Right lobe of liver (tissue), 6 donors: ENCODE results near the gene KTN1. TPM values are rescaled to one million over a fixed set of nuclear protein-coding genes. Genes with fewer than 3 reads are reported as not detected.

Experiments
- ATAC-seq, 4 donors: fragments of 200-7000 bp; cut with Tn5 transposase; one replicate each; pipeline ENCODE4 v1.9.1; 2020; ENCODE audit warnings: mild to moderate bottlenecking in 4 of 4, moderate library complexity in 4 of 4
- DNase-seq, 3 donors: peaks; one replicate each; pipeline ENCODE4 v3.0.0-alpha.2; 2020
- H3K27ac ChIP-seq, 3 donors: fragments of 200-600 bp; one replicate each; pipeline ENCODE4 v1.8.0; 2022
- H3K27me3 ChIP-seq, 2 donors: fragments of 200-600 bp; one replicate each; pipeline ENCODE4 v1.8.0; 2022
- H3K36me3 ChIP-seq, 4 donors: fragments of 200-600 bp; sonication (generic) in 1 of 4; one replicate each; pipeline versions ENCODE4 v1.5.1 to v1.8.0; 2017 to 2022; ENCODE audit warnings: control low read depth in 1 of 4
- H3K4me1 ChIP-seq, 4 donors: fragments of 200-600 bp; sonication (generic) in 1 of 4; one replicate each; pipeline versions ENCODE4 v1.5.1 to v1.8.0; 2017 to 2022; ENCODE audit warnings: control low read depth in 1 of 4
- H3K4me3 ChIP-seq, 3 donors: fragments of 200-600 bp; one replicate each; pipeline ENCODE4 v1.8.0; 2022
- H3K9me3 ChIP-seq, 4 donors: fragments of 200-600 bp; sonication (generic) in 1 of 4; one replicate each; pipeline versions ENCODE4 v1.5.1 to v1.8.0; 2017 to 2022; ENCODE audit warnings: control low read depth in 1 of 4
- CTCF ChIP-seq, 4 donors: fragments of 200-600 bp in 3 of 4; fragments of 450-650 bp in 1 of 4; IDR thresholded peaks; one replicate each; pipeline versions ENCODE4 v1.5.1 to v1.8.0; 2016 to 2022; ENCODE audit warnings: antibody characterized with exemption in 4 of 4, mild to moderate bottlenecking in 2 of 4
- POLR2A ChIP-seq: fragments of 450-650 bp; IDR thresholded peaks from one replicate; pipeline ENCODE4 v1.6.1; 2017; ENCODE audit warnings: antibody characterized with exemption, mild to moderate bottlenecking
- whole genome bisulfite sequencing: methylation state at CpG from one replicate; pipeline ENCODE4 v1.1.6; 2018; ENCODE audit warnings: low coverage, low lambda C conversion rate; ENCODE audit not compliant: insufficient coverage; ENCODE audit errors: missing lambda C conversion rate; 5-methylcytosine and 5-hydroxymethylcytosine counted together
- intact Hi-C, 2 donors: fragments of 100-400 bp; cut with DNase I; formaldehyde crosslinking; loops; one replicate each; pipeline versions ENCODE4 v1.11.2 to v1.14.1; 2022
- total RNA-seq, 6 experiments: library from RNA; depleted of rRNA in 2 of 6; stranded (reverse); fragments of >200 nt in 2 of 6; fragmentation: NEBNext Ultra II Directional in 3 of 6; extraction: Animal tissue kit (Norgen Biotek cat#: 25700) in 3 of 6; gene quantifications; one replicate each; pipeline versions ENCODE4 v1.1.0 to v1.2.4, GENCODE V29; 2016 to 2023
- donor health status: DM: no; HTN: yes; CAD: no.
- donor health status: DM: no; HTN: no; CAD: no.
- donor health status: DM: no; HTN: no; CAD: no.
- donor health status: DM: no; HTN: yes; CAD: no.
- donor health status: DM: no; HTN: yes; CAD: no.

KTN1 gene
- total RNA-seq, 6 experiments from 2014 or later, result 55.8 to 90.8 (median 64.1) TPM

GRCh38 chr14:55540847-55541773 is 38.9 kb upstream of the KTN1 start:
- DNase-seq (no peak), ATAC-seq (no peak)
- intact Hi-C loops, result no loop called here
- no peaks in the 10 kb centered on the region for H3K27me3 ChIP-seq
- no peaks in the 10 kb centered on the region for H3K9me3 ChIP-seq
- no peaks in the 10 kb centered on the region for H3K4me1 ChIP-seq
- H3K36me3 ChIP-seq, result no peaks in the 10 kb centered on the region
- WGBS, result 84% methylated on average over 5 of the region's 5 CpGs
- no peak for TF ChIP-seq CTCF (IDR thresholded peaks at IDR 0.05)
- TF ChIP-seq POLR2A, result no peak
- no peak overlapping the region for H3K27ac ChIP-seq
- no peak overlapping the region for H3K4me3 ChIP-seq

- Histone ChIP-seq H3K4me1 (no peaks in the 10 kb centered on the region), H3K27me3 (no peaks in the 10 kb centered on the region), H3K36me3 (no peaks in the 10 kb centered on the region), H3K27ac (no peak overlapping the region), H3K9me3 (no peaks in the 10 kb centered on the region), H3K4me3 (no peak overlapping the region)
- WGBS, result 30% methylated on average over 1 of the region's 1 CpG
- intact Hi-C loops, result no loop called here
- DNase-seq (no peak), ATAC-seq (no peak)
- TF ChIP-seq POLR2A (no peak), CTCF (IDR thresholded peaks at IDR 0.05) (no peak)
These were observed 34.2 kb upstream of the KTN1 start for GRCh38 chr14:55545779-55546178.

GRCh38 chr14:55546212-55546874 is 33.7 kb upstream of the KTN1 start:
- DNase-seq, result no peak
- ATAC-seq, result no peak
- no peaks in the 10 kb centered on the region for H3K36me3 ChIP-seq
- no peaks in the 10 kb centered on the region for H3K9me3 ChIP-seq
- no peak overlapping the region for H3K27ac ChIP-seq
- H3K4me3 ChIP-seq, result no peak overlapping the region
- no peaks in the 10 kb centered on the region for H3K27me3 ChIP-seq
- no peaks in the 10 kb centered on the region for H3K4me1 ChIP-seq
- intact Hi-C loops, result no loop called here
- WGBS, result 83% methylated on average over 1 of the region's 3 CpGs
- no peak for TF ChIP-seq CTCF (IDR thresholded peaks at IDR 0.05)
- no peak for TF ChIP-seq POLR2A

- 83% methylated on average over 3 of the region's 3 CpGs for WGBS
- H3K27ac ChIP-seq, result no peak overlapping the region
These were observed 32.2 kb upstream of the KTN1 start for GRCh38 chr14:55547650-55548315.

More at GRCh38 chr14:55547650-55548315, 32.2 kb upstream of the KTN1 start:
- H3K4me1 ChIP-seq, result no peaks in the 10 kb centered on the region
- TF ChIP-seq CTCF (IDR thresholded peaks at IDR 0.05) (no peak), POLR2A (no peak)
- ATAC-seq (no peak), DNase-seq (no peak)
- H3K36me3 ChIP-seq, result no peaks in the 10 kb centered on the region
- no peak overlapping the region for H3K4me3 ChIP-seq
- intact Hi-C loops, result no loop called here
- no peaks in the 10 kb centered on the region for H3K27me3 ChIP-seq
- H3K9me3 ChIP-seq, result no peaks in the 10 kb centered on the region
